Activated CD8-positive, alpha-beta memory T cell treated with anti-CD3 and anti-CD28 coated beads for 24 hours (primary cell): ENCODE data around the gene GRHL1.
"Not testable (repeated sequence)": the region's sequence is repeated elsewhere in the genome, so short reads cannot be mapped to it uniquely, and the experiment has no call there.

ENCODE experiments used
- DNase-seq: peaks from one replicate; pipeline ENCODE4 v3.0.0-alpha.2; 2020

GRHL1 gene

DNA sequence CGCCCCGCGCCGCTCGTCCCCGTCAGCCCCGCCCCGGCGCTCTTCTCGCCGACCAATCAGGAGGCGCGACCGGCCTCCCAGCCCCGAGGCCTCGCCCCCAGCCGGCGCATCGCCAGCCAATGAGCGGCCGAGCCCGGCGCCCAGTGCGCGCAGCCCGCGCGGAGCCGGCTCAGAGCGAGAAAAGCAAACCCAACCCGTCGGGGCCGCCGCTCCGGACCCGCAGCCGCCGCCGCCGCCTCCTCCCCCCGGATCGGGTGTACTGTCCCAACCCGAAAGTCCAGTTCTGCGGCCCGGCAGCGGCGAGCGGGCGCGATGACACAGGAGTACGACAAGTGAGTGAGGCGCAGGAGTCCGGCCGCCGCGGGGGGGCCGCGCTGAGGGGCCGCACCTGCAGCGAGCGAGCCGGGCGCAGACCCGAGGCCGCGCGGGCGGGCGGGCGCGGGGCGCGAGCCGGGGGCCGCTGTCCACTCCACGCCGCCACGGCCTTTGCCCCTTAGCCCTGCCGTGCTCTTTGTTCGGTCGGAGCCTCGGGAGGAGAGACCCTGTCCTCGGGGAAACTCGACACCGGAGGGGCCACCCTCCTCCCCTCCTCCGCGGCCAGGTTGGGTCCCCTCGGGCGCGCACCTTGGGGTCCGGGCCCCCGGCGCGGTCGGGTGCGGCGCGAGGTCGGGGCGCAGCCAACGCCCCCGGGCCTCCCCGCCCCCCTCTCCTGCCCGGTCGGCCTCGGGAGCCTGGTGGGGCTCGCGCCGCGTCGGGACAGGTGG lies at the start of gene GRHL1:
TSS of gene GRHL1 (plus strand) at position 172 of the 764 bp plus-strand sequence. CDS start at position 313, 141 bp downstream.
- peak; percentile 94 for DNase-seq

DNA sequence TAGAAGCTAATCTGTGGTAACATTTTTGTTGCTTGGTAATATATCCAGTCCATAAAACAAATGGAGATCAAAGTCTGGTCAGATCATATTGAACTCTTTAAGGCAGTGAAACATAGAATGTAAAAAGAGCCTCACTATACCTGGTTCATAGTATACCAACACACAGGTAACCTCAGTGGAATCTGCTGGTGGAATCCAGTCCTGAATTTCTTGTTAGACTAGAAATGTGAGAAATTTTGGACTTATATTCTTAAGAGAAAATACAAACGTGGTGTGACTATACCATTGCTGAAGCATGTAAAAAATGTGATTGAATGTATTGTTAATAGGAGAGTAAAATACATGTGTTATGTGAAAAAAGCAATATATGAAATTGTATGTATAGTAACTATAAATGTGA lies 46.1 kb upstream of the GRHL1 start:
- no peak for DNase-seq

GRCh38 chr2:9907402-9907801 lies 44.1 kb upstream of the GRHL1 start:
- no peak for DNase-seq

- DNase-seq = no peak
These were observed 42.9 kb upstream of the GRHL1 start for GRCh38 chr2:9908639-9909038.

GRCh38 chr2:9909106-9909505 lies 42.4 kb upstream of the GRHL1 start:
- DNase-seq = no peak

- DNase-seq = no peak
These were observed 40.8 kb upstream of the GRHL1 start for GRCh38 chr2:9910699-9911098.

DNA sequence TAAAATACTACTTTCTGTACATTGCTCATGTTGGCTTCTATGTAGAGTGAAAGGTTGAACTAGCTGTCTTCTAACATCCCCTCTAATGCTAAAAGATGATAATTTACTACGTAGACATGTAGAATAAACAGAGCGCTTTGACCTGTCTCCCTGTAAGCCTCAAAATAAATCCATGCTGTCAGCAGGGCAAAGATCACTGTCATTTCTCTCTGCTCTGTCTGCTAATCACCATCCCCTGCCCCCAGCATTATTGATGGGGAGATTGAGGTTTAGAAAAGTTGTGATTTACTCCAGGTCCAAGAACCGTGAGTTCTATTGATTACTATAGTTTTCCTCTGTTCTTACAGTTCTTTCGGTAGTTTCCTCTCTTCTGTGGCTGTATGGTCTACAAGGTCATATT lies 39.0 kb upstream of the GRHL1 start:
- DNase-seq = no peak

- DNase-seq = no peak
These were observed 37.0 kb upstream of the GRHL1 start for GRCh38 chr2:9914384-9915065.

DNA sequence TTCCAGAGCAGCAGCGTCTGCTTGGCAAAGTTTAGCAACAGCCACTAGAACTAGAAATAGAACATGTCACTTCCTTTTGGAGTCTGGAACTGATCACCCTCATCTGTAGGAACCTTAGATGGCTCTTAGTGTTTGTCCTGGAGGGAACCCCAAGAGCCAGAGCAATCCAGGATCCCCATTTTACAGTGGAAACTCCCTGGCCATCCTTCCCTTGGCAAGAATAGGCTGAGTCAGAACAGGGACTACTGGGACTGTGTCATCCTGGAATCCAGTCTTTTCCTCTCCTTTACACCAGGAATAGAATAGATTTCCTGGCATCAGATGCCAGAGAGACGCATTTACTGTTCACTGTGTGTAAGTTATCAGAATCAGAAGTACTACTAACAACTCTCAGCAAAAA lies 33.2 kb upstream of the GRHL1 start:
- DNase-seq = no peak

DNA sequence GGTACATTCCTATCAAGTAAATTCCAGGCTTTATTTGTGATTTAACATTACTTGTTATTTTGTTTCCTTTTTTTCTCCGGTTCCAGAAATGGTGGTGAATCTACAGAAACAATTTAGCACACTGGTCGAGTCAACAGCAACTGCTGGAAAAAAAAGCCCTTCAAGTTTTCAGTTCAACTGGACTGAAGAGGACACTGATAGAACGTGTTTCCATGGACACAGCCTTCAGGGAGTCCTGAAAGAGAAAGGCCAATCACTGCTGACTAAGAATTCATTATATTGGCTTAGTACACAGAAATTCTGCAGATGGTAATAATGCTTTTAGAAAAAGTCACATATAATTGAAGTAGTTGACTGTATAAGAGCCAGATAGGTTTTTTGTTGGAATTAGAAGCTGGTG lies 32.0 kb upstream of the GRHL1 start:
- no peak for DNase-seq

GRCh38 chr2:9927020-9927419 lies 24.5 kb upstream of the GRHL1 start:
- DNase-seq = not testable (repeated sequence)

- DNase-seq = no peak
These were observed 14.2 kb upstream of the GRHL1 start for GRCh38 chr2:9937258-9937657.

- DNase-seq = no peak
These were observed 13.5 kb upstream of the GRHL1 start for GRCh38 chr2:9937968-9938367.

DNA sequence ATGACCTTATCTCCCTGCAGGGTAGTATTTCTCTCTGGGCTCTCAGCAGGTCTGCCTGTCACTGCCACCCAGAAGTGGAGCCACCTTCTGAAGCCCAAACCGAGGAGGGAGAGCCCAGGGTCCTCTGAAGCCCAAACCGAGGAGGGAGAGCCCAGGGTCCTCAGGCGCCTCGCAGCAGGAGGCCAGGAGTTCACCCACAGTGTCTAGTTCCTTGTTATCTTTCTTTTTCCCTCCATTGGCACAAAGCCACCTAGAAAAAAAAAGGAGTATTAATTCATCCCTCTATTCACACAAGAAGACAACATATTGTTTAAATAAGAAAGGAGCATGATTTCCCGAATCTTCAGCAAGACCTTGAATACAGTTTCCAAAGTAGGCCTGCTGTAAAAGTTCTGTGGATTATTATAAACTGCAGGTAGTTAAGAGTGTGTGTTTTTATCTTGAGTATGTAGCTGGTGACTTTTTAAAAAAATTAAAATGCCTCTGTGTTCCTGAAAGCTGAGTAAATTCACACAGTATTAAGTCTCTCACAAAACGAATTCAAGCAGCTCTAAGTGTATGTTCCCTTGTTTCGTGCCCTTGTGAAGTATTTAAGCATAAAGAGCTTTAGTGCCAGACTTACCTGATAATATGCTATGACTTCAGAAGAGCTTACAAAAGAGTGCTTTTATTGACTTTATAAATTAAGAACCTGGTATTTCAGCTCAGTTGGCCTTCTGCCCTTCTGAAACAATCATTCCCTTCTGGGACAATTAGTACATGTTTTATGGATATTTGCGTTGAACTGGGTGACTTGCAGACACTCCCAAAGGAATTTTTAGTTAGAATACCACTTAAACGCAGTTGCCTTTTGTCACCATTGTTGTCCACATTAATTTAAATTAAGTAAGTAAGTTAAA lies 11.7 kb upstream of the GRHL1 start:
- no peak for DNase-seq

GRCh38 chr2:9941196-9941995 lies 10.1 kb upstream of the GRHL1 start:
- DNase-seq = no peak

DNA sequence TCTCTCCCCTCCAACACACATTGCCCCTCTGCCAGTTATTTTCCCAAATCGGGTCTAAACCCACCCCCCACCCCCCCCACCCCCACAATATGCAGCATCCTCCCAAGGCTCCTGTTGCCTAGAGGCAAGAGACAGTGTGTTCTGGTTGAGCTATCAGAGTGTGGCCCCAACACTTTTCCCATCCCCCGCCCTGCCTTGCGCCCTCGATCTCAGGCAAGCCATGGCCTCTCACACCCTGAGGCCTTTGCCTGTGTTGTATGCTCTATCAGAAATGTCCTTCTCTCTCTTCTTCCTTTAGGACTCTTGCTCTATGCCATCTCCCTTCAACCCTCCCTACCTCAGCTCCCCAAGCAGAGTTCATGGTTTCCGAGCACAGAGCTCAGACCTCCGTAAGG lies 9.5 kb upstream of the GRHL1 start:
- no peak for DNase-seq

- no peak for DNase-seq
These were observed 7.1 kb upstream of the GRHL1 start for GRCh38 chr2:9944330-9944758.

GRCh38 chr2:9945596-9945995 lies 5.9 kb upstream of the GRHL1 start:
- DNase-seq = no peak

DNA sequence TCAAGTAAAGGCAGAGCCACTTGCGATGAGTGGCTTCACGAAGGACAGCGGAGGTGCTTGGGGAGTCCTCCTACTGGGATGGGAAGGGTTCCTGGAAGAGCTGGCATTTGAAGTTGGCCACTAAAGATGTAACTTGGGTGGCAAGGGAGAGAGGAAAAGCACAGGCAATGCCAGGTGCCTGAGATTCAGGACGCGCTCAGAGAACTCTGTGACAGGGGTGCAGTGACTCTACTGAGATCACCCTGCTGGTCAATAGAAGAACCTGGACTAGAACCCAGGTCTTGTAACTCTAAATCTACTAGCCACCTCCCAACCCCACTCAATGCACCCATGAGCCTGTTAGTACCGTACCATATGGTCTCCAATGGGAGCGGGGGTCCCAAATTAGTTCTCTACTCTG lies 5.4 kb upstream of the GRHL1 start:
- DNase-seq = no peak

DNA sequence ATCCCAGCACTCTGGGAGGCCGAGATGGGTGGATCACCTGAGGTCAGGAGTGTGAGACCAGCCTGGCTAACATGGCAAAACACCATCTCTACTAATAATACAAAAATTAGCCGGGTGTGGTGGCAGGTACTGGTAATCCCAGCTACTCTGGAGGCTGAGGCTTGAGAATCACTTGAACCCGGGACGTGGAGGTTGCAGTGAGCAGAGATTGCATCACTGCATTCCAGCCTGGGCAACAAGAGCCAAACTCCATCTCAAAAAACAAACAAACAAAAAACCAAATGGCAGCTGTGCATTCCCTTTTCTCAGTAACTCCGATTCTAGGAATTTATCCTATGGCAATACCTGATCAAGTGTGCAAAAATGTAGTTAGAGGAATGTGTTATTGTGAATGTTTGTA lies 4.7 kb upstream of the GRHL1 start:
- DNase-seq = no peak

DNA sequence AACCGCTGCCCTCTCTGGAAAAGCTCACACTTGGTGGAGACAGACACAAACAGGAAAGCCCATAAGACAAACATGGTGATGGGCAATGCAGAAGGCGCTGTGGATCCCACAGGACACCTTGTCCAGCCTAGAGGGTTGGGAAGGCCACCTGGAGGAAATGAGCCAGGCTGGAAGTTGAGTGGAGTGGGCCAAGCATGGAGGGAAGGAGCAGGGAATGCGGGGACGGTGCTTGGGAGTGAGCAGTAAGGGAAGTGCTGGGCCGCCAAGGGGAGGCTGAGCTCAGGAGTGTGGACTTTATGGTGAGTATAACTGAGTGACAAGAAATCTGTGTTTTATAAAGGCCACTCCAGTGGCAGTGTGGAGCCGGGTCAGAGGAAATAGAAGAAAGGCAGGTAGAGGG lies 2.8 kb upstream of the GRHL1 start:
- no peak for DNase-seq

DNA sequence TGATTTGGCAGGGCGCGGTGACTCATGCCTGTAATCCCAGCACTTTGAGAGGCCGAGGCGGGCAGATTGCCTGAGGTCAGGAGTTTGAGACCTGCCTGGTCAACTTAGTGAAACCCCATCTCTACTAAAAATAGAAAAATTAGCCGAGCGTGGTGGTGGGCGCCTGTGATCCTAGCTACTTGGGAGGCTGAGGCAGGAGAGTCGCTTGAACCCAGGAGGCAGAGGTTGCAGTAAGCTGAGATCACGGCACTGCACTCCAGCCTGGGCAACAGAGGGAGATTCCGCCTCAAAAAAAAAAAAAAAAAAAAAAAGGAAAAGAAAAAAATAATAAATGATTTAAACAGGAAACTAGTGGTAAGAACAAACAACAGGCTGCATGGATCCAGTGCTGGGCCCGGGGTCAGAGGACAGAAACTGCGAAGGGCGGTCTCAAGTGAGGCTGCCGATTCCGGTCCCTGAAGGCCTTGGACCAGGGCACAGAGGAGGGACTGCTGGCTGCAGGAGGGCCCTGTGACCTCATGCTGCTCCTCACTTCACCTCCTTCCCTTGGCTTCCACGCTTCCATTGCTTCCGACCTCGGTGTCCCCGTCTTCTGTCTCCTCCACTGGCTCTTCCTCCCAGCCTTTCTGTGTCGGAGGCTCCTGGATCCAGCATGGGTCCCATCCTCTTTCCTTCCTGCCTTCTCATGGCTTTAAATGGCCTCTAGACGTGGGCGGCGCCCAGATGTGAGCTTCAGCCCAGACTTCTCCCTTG lies 2.1 kb upstream of the GRHL1 start:
- DNase-seq = no peak
